Erythroblast (primary cell): ENCODE results near the gene RASD2.

Experiments
- GATA1 ChIP-seq: IDR thresholded peaks from 2 replicates; pipeline ENCODE4 v1.6.1; 2011; ENCODE audit warnings: low read depth, mild to moderate bottlenecking, control low read depth, low read length, moderate library complexity
- POLR2A ChIP-seq: IDR thresholded peaks from 2 replicates; pipeline ENCODE4 v1.6.1; 2011; ENCODE audit warnings: mild to moderate bottlenecking, low read length

GRCh38 chr22:35559354-35560005, 18.8 kb downstream of the RASD2 start:
- TF ChIP-seq POLR2A (no peak), GATA1 (no peak)
